ENCODE measurements around the gene COPRS.
"Not testable (repeated sequence)": the region's sequence is repeated elsewhere in the genome, so short reads cannot be mapped to it uniquely, and the experiment has no call there.

COPRS gene

GRCh38 chr17:31843070-31843745, 15.8 kb downstream of the COPRS start:
- DNase-seq, result no peak

- DNase-seq, result peak; percentile 82
Observed at GRCh38 chr17:31842195-31843069, 16.6 kb downstream of the COPRS start.

GRCh38 chr17:31841850-31842194, 17.2 kb downstream of the COPRS start:
- DNase-seq, result peak; percentile 45

- peak; percentile 28 for DNase-seq
Observed at GRCh38 chr17:31838636-31839225, 20.3 kb downstream of the COPRS start.

- DNase-seq, result no peak
Observed at GRCh38 chr17:31835984-31836383, 23.1 kb downstream of the COPRS start.

- DNase-seq, result no peak
Observed at GRCh38 chr17:31834448-31834847, 24.6 kb downstream of the COPRS start.

GRCh38 chr17:31832746-31833145, 26.3 kb downstream of the COPRS start:
- no peak for DNase-seq

GRCh38 chr17:31830971-31831858, 27.8 kb downstream of the COPRS start:
- no peak for DNase-seq

GRCh38 chr17:31829649-31830048, 29.4 kb downstream of the COPRS start:
- no peak for DNase-seq

- DNase-seq, result not testable (repeated sequence)
Observed at GRCh38 chr17:31828955-31829354, 30.1 kb downstream of the COPRS start.

GRCh38 chr17:31825961-31826691, 32.9 kb downstream of the COPRS start:
- peak; percentile 81 for DNase-seq

- no peak for DNase-seq
Observed at GRCh38 chr17:31824766-31825360, 34.2 kb downstream of the COPRS start.

- no peak for DNase-seq
Observed at GRCh38 chr17:31823014-31823413, 36.0 kb downstream of the COPRS start.

GRCh38 chr17:31820691-31821435, 38.2 kb downstream of the COPRS start:
- no peak for DNase-seq

GRCh38 chr17:31819578-31819977, 39.5 kb downstream of the COPRS start:
- no peak for DNase-seq

- not testable (repeated sequence) for DNase-seq
Observed at GRCh38 chr17:31818863-31819262, 40.2 kb downstream of the COPRS start.

GRCh38 chr17:31815212-31815730, 43.8 kb downstream of the COPRS start:
- DNase-seq, result no peak

GRCh38 chr17:31811101-31811500, 47.9 kb downstream of the COPRS start:
- no peak for DNase-seq

- peak; percentile 12 for DNase-seq
Observed at GRCh38 chr17:31809876-31810275, 49.2 kb downstream of the COPRS start.

- no peak for DNase-seq
Observed at GRCh38 chr17:31808521-31809050, 50.5 kb downstream of the COPRS start.

Data from NCI-H2171 treated with DMSO at 0.1 percent for 48 hours (cell line).